GM11168 (cell line): Measurements from ENCODE around the gene TEX10.

Source experiments
- in situ Hi-C: fragments of 300-500 bp; cut with MboI; formaldehyde crosslinking; loops from one replicate; pipeline ENCODE4 v1.12.0; 2022; ENCODE audit warnings: low sequenced_read_pairs; ENCODE audit not compliant: unreplicated experiment

The TEX10 gene

GRCh38 chr9:100290714-100291113, 62.0 kb downstream of the TEX10 start:
- in situ Hi-C loops, result no loop called here

GRCh38 chr9:100287186-100287585, 65.6 kb downstream of the TEX10 start:
- in situ Hi-C loops, result no loop called here

- in situ Hi-C loops, result no loop called here
Observed at GRCh38 chr9:100286257-100286656, 66.5 kb downstream of the TEX10 start.

- in situ Hi-C loops, result no loop called here
Observed at GRCh38 chr9:100285601-100286000, 67.1 kb downstream of the TEX10 start.

- in situ Hi-C loops, result no loop called here
Observed at GRCh38 chr9:100285080-100285479, 67.7 kb downstream of the TEX10 start.

GRCh38 chr9:100284247-100284646, 68.5 kb downstream of the TEX10 start:
- in situ Hi-C loops, result no loop called here

- in situ Hi-C loops, result no loop called here
Observed at GRCh38 chr9:100282388-100282719, 70.4 kb downstream of the TEX10 start.

GRCh38 chr9:100281676-100282387, 70.9 kb downstream of the TEX10 start:
- in situ Hi-C loops, result no loop called here

GRCh38 chr9:100281066-100281465, 71.7 kb downstream of the TEX10 start:
- in situ Hi-C loops, result no loop called here

GRCh38 chr9:100277166-100277979, 75.4 kb downstream of the TEX10 start:
- in situ Hi-C loops, result no loop called here

- in situ Hi-C loops, result no loop called here
Observed at GRCh38 chr9:100269656-100270055, 83.1 kb downstream of the TEX10 start.

- in situ Hi-C loops, result no loop called here
Observed at GRCh38 chr9:100268271-100268670, 84.5 kb downstream of the TEX10 start.

GRCh38 chr9:100267211-100267610, 85.5 kb downstream of the TEX10 start:
- in situ Hi-C loops, result no loop called here
